GM21515 (cell line): ENCODE measurements around the gene CCDC13.

Source experiments
- ATAC-seq: cut with Tn5 transposase; IDR thresholded peaks from one replicate; pipeline ENCODE4 v1.9.1; 2021; ENCODE audit not compliant: unreplicated experiment

CCDC13 gene

GRCh38 chr3:42752961-42753360, 20.1 kb downstream of the CCDC13 start:
- no peak for ATAC-seq

GRCh38 chr3:42752441-42752840, 20.6 kb downstream of the CCDC13 start:
- no peak for ATAC-seq

- ATAC-seq, result no peak
These were observed 21.4 kb downstream of the CCDC13 start for GRCh38 chr3:42751609-42752008.

GRCh38 chr3:42750834-42751233, 22.2 kb downstream of the CCDC13 start:
- ATAC-seq, result no peak

GRCh38 chr3:42749753-42750231, 23.3 kb downstream of the CCDC13 start:
- ATAC-seq, result no peak

GRCh38 chr3:42749025-42749752, 23.9 kb downstream of the CCDC13 start:
- no peak for ATAC-seq

GRCh38 chr3:42747581-42747980, 25.5 kb downstream of the CCDC13 start:
- ATAC-seq, result no peak

GRCh38 chr3:42746455-42747450, 26.3 kb downstream of the CCDC13 start:
- ATAC-seq, result no peak

GRCh38 chr3:42745776-42746454, 27.1 kb downstream of the CCDC13 start:
- ATAC-seq, result no peak

GRCh38 chr3:42745291-42745745, 27.7 kb downstream of the CCDC13 start:
- ATAC-seq, result no peak

- ATAC-seq, result no peak
These were observed 29.7 kb downstream of the CCDC13 start for GRCh38 chr3:42743204-42743995.

GRCh38 chr3:42742688-42743087, 30.4 kb downstream of the CCDC13 start:
- ATAC-seq, result no peak

GRCh38 chr3:42742259-42742658, 30.8 kb downstream of the CCDC13 start:
- ATAC-seq, result no peak

GRCh38 chr3:42741796-42742195, 31.3 kb downstream of the CCDC13 start:
- ATAC-seq, result no peak

GRCh38 chr3:42739401-42740158, 33.5 kb downstream of the CCDC13 start:
- ATAC-seq, result no peak

GRCh38 chr3:42736531-42736930, 36.5 kb downstream of the CCDC13 start:
- no peak for ATAC-seq

- no peak for ATAC-seq
These were observed 37.0 kb downstream of the CCDC13 start for GRCh38 chr3:42736081-42736480.

GRCh38 chr3:42735615-42736014, 37.4 kb downstream of the CCDC13 start:
- ATAC-seq, result no peak

- no peak for ATAC-seq
These were observed 38.0 kb downstream of the CCDC13 start for GRCh38 chr3:42735019-42735418.
